Measurements from ENCODE around the gene LHPP.
"Not testable (repeated sequence)": the region's sequence is repeated elsewhere in the genome, so short reads cannot be mapped to it uniquely, and the experiment has no call there.

LHPP gene

DNA sequence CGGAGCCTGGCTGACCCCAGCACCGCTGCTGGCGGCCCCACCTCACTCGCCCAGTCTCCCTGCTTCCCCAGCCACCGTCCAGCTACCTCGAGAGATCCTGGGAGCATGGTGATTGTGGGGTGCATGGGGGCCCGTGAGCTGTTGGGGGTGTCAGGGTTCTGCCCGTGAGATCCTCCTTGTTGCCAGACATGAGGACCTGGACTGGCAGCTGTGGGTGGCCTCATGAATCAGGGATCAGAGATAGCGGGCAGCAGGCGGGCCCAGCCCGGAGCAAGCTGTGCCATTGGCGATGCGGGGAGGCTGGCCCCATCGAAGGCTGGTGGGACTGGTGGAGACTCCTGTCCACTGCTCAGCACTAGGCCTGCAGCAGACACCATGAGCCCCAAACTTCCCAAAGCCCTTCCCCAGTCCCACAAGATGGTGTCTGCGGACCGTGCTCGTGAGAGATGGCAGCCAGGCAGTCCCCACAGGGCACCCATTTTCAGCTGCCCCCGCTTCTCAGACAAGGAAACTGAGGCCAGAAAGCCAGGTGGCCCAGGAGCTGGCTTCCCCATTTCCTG is 75.6 kb downstream of the LHPP start:
- DNase-seq (ENCODE audit: low spot score), result no peak

DNA sequence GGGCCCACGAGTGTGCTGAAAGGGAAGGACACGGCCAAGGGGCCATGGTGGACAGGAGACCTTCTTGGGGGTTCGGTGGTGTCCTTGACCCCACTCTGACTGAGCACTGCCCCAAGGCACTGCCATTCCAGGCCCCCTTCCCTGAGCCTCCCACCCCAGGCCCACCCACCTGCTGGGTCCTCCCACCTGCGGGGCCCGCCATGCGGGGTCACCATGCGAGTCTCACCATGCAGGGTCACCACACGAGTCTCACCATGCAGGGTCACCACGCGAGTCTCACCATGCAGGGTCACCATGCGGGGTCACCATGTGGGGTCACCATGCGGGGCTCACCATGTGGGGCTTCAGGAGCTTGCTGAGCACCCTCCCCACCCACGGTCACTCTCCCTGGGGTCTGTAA is 76.3 kb downstream of the LHPP start:
- no peak for DNase-seq (ENCODE audit: low spot score)

- DNase-seq (ENCODE audit: low spot score), result no peak
These were observed 77.1 kb downstream of the LHPP start for GRCh38 chr10:124538706-124539105.

DNA sequence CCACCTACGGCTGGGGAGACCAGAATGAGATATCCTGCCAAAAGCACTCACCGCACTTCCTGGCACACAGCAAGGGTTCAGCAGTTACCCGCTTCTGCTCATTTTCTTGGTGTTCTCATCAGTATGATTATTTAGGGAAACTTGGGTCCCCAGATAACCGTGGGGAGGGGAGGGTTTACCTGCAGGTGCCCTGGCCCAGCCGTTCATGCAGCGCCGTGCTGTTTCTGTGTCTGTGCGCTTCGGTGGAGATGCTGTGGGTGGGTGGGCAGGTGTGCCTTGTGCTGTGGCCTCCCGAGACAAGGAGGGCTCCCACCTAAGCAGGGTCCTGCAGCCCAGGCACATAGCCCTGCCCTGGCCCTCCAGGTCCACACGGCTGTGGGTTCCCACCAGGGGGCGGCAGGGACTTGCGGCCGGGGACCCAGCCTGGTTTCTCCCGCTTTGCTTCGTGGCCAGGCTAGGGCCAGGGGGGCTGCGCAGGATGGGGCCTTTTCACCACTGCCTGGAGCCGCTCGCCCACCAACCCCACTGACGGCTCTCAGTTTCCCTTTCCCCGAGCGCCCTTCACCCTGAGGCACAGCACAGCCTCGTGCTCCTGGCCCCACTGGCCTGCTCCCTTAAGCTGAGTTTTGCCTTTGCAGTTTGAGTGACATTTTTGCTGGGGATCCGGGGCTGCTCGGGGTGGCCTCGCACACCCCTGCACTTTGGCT is 78.5 kb downstream of the LHPP start:
- DNase-seq (ENCODE audit: low spot score), result peak; percentile 47

- no peak for DNase-seq (ENCODE audit: low spot score)
These were observed 79.7 kb downstream of the LHPP start for GRCh38 chr10:124541076-124541903.

- DNase-seq (ENCODE audit: low spot score), result no peak
These were observed 80.7 kb downstream of the LHPP start for GRCh38 chr10:124542336-124542735.

GRCh38 chr10:124543146-124543545 is 81.5 kb downstream of the LHPP start:
- DNase-seq (ENCODE audit: low spot score), result no peak

DNA sequence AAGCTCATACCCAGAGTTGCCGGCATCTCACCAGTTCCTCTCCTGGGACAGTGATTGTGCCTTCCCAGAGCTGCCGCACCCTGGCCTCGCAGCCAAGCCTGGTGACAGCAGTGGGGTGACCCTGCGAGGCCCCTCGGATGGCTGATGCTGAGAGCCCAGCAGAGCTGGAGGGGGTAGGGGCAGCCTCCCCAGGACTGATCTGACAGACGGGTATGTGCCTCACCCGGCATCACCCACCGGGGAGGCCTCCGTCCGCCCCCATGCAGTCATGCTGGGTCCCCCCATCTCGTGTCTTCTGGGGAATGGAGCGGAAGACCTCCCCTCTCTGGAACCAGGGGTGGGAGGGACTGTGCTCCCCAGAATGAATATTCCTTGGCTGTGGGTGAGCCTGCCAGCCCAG is 82.3 kb downstream of the LHPP start:
- no peak for DNase-seq (ENCODE audit: low spot score)

GRCh38 chr10:124544711-124545110 is 83.1 kb downstream of the LHPP start:
- DNase-seq (ENCODE audit: low spot score), result no peak

DNA sequence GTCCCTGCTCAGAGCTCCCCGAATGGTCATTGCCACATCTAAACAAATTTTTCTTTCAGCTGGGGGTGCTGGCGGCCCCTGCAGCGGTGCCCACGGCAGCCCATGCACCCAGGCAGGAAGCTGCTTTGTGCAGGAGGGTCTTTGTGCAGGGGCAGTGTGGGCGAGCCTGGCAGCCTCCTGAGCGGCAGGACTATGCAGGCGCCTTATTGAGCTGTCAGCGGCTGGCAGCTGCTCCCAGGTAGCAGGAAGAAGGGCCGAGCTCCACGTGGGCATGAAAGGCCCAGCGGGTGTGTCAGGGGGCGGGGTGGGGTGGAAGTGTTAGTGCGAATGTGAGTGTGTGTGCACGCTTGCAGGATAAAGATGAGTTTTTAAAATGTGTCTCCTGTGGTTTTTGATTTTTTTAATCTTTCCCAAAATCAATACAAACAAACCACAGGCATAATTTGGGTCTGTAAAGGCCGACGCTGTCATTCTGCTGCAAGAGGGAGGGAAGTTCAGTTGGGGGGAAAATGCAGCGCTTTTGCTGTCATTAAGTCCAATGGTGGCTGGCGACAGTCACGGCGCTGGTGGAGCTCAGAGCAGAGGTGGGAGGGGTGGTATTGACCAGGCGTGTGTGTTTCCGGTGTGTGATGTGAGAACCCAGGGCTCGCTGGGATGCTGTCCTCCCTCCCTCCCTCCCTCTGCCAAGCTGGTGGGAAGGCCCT is 83.9 kb downstream of the LHPP start:
- DNase-seq (ENCODE audit: low spot score), result no peak

DNA sequence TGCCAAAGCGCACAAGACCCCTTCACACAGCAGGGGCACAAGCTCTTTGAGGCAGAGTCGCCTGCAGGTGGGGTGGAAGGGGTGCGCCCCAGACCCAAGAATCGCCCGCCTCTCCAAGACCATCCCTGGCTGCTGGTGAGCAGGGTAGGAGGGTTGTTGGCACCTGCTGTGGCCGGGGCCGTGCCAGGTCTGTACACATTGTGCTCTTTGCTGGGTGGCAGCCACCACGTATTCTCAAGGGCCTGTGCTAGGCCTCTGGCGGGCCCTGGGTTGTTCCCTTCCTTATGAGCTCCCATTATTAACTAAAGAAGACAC is 84.4 kb downstream of the LHPP start:
- DNase-seq (ENCODE audit: low spot score), result no peak

DNA sequence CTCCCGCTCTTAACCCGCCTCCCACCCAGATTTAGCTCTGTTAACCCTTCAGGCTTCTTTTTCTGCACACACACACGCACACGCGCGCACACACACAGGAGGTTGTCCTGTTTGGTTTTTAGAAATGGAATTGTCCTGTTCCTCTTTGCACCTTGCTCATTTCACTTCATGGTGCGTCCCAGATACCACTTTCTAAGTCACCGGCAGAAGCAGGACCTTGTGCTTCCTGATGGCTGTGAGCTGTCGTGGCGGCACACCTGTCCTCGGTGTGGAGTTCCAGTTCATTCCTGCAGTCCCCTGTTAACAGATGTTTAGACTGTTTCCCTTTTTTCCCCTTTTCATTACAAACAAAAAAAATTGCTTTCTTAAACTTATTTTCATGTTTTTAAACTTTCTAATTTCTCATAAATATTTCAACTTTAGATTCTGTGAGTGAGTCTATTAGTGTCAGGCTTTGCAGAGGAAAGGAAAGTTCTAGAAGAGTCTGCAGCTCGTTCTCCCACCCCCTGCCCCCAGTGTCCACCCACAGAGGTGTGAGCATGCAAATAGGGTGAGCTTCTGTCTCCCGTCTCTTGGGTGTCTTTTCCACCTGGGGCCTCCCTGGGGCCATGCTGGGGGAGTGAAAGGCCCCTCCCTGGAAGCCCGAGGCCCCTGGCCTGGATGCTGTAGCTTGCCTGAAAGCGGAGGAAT is 85.5 kb downstream of the LHPP start:
- no peak for DNase-seq (ENCODE audit: low spot score)

DNA sequence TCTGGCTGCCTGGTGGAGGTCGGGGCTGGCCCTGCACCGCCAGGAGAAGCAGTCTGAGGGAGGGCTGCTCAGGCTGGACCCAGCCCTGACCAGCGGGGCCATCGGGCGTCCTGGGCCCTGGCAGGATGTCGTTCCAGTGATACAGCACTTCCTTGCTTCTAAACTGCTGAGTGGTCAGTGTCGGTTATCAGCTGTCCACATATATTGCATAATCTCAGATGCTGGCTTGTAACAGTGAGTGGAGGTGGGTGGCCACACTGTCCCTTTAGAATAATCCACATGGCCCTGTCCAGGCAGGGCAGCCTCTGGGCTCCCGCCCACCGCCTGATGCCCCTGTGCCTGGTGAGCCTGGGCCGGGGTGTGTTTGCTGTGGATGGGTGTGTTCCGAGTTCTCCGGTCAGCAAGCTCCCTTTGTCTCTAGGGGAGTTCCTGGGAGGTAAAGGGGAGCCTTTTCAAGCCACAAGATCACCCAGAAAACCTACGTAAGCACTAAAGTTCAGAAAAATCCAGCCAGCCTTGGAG is 86.1 kb downstream of the LHPP start:
- DNase-seq (ENCODE audit: low spot score), result no peak

DNA sequence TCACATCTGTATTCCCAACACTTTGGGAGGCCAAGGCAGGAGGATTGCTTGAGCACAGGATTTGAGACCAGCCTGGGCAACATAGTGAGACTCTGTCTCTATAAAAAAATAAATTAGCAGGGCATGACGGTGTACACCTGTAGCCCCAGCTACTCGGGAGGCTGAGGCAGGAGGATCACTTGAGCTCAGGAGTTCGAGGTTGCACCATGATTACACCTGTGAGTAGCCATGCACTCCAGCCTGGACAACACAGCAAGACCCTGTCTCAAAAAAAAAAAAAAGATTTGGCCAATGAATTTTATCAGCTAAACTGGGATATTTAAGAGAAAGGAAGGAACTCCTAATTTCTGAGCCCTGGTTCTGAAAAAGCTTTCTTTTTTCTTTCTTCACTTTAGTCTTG is 87.5 kb downstream of the LHPP start:
- not testable (repeated sequence) for DNase-seq (ENCODE audit: low spot score)

DNA sequence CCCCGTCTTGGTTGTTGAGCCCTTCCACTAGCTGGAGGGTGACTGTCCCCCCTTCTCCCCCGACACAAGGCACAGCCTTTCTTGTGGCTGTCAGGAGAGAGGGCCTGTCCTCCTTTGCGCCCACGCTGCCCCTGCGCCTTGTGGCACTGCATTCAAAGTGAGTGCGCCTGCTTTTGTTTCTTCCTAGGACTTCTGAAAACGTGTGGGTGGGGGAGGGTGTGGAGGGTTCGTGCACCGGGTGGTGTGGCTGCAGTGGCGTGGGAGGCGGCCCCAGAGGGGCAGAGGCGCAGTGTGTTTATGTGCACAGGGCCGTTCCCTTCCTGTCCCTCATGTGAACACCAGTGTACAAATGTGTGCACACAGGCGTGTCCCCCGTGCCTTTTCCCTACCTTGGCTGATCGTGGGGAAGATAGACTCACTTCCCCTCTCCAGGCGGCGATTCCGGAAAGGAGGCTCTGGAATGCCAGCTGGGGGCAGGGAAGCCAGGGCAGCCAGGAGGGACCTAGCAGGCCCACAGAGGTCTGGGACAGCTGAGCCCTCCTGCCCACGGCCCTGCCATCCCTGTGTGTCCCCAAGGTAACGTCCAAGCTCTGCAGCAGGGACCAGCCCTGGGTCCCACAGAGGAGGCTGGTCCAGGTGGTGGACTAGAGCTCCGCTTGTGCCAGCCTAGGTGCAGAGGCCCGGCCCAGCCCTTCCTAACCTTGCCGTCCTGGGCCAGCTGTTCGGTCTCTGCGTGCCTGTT is 88.8 kb downstream of the LHPP start:
- DNase-seq (ENCODE audit: low spot score), result no peak

GRCh38 chr10:124551097-124551496 is 89.5 kb downstream of the LHPP start:
- no peak for DNase-seq (ENCODE audit: low spot score)

GRCh38 chr10:124551755-124552154 is 90.1 kb downstream of the LHPP start:
- no peak for DNase-seq (ENCODE audit: low spot score)

DNA sequence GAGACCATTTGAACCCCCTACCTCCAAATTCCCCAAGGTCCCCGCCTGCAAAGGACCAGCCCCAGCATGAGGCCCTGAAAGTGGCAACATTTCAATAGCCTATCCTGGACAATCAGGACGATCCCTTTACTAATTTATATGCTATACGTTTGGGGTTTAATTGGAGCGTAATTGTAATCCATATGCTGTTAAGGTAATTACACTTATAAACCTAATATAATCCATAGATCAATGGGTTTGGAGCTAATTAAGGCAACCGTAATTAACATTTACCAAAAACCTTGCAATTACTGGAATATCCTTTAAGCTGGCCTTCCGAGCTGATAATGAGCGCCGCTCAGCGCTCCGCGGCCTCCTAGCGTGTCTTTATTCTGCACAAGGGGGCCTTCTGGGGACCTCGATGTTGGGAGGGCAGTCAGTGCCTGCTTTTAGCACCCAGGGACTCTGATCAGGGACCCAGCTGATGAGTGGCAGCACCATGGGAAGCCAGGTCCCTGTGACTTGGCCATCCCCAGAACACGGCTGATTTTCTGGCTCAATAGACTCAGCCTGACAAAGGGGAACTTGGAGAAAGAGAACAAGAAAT is 91.2 kb downstream of the LHPP start:
- DNase-seq (ENCODE audit: low spot score), result no peak

DNA sequence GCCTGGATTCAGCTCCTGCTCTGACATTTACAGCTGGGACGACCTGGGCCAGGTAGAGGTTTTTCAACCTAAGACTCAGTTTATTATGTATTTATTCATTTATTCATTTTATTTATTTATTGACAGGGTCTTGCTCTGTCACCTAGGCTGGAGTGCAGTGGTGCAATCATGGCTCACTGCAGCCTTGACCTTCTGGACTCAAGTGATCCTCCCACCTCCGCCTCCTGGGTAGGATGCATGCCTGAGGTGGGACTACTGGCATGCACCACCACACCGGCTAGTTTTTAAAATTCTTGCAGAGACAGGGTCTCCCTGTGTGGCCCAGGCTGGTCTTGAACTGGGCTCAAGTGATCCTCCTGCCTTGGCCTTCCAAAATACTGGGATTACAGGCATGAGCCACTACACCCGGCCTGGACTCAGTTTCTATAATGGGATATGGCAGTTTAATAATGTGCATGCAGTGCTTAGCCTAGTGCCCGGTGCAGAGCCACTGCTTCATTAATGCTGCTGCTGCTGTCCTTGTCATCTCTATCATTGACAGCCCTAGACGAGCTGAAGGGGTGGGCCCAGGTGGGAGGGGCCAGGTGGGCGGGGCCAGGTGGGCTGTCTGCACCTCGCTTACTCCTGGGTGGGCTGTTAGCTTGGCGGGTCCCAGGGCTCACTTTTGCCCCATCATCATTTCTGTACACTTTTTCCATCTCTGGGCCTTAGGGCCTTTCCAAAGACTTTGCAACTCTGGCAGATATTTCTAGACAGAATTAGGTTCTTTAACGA is 92.6 kb downstream of the LHPP start:
- DNase-seq (ENCODE audit: low spot score), result no peak

DNA sequence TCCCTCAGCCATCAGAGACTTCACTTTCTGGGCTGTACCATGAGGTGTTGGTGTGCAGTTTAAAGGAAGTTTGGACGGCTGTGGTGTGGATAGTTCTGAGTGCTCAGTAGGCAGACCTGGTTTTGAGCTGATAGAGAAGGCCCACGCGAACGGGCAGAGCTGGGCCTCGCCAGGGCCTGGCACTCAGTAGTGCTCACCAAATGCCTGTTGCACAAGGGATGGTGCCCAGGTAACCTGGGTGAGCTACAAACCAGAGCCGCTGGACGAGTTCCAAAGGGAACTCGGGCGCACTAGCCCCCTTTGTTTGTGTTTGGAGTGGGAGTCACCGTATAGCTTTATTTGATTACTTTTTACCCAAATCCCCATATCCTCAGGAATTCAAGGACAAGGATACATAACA is 95.5 kb downstream of the LHPP start:
- no peak for DNase-seq (ENCODE audit: low spot score)
